H9 (cell line): Measurements from ENCODE around the gene ERICH2. TPM values are rescaled to one million over a fixed set of nuclear protein-coding genes. Genes with fewer than 3 reads are reported as not detected.

ENCODE experiments used
- DNase-seq: peaks from one replicate; pipeline ENCODE4 v3.0.0-alpha.2; 2017
- H2AFZ ChIP-seq: one replicate; pipeline ENCODE4 v1.6.1; 2013; ENCODE audit warnings: mild to moderate bottlenecking, low read length, control low read depth, moderate library complexity
- H2AK5ac ChIP-seq: 2 replicates; pipeline ENCODE4 v1.6.1; 2013; ENCODE audit warnings: low read length, control low read depth, mixed read lengths; ENCODE audit not compliant: insufficient read length
- H2BK120ac ChIP-seq: one replicate; pipeline ENCODE4 v1.6.1; 2013; ENCODE audit warnings: low read depth, mild to moderate bottlenecking, low read length, control low read depth, inconsistent platforms; ENCODE audit not compliant: poor library complexity, severe bottlenecking
- H2BK12ac ChIP-seq: 2 replicates; pipeline ENCODE4 v1.6.1; 2013; ENCODE audit warnings: low read length, control low read depth, mixed read lengths, low read depth; ENCODE audit not compliant: insufficient read length
- H2BK15ac ChIP-seq: 2 replicates; pipeline ENCODE4 v1.6.1; 2013; ENCODE audit warnings: low read depth, low read length, control low read depth
- H2BK20ac ChIP-seq: one replicate; pipeline ENCODE4 v1.6.1; 2013; ENCODE audit warnings: low read depth, mild to moderate bottlenecking, low read length, control low read depth, inconsistent platforms; ENCODE audit not compliant: poor library complexity, severe bottlenecking
- H2BK5ac ChIP-seq: 2 replicates; pipeline ENCODE4 v1.6.1; 2013; ENCODE audit warnings: low read length, control low read depth, mixed read lengths; ENCODE audit not compliant: insufficient read length
- H3K14ac ChIP-seq: 2 replicates; pipeline ENCODE4 v1.6.1; 2013; ENCODE audit warnings: low read length, control low read depth; ENCODE audit not compliant: insufficient read depth
- H3K18ac ChIP-seq: 2 replicates; pipeline ENCODE4 v1.6.1; 2013; ENCODE audit warnings: low read depth, mild to moderate bottlenecking, mixed read lengths, low read length, control low read depth; ENCODE audit not compliant: insufficient read length
- H3K23ac ChIP-seq: 2 replicates; pipeline ENCODE4 v1.6.1; 2013; ENCODE audit warnings: low read length, control low read depth, mixed read lengths, low read depth; ENCODE audit not compliant: insufficient read length
- H3K23me2 ChIP-seq: 2 replicates; pipeline ENCODE4 v1.6.1; 2013; ENCODE audit warnings: low read depth, mild to moderate bottlenecking, mixed read lengths, low read length, control low read depth; ENCODE audit not compliant: insufficient read length, poor library complexity, severe bottlenecking
- H3K27ac ChIP-seq: 2 replicates; pipeline ENCODE4 v1.5.1; 2013; ENCODE audit warnings: low read length, control low read depth, mixed read lengths, low read depth; ENCODE audit not compliant: insufficient read length
- H3K27me3 ChIP-seq: 2 replicates; pipeline ENCODE4 v1.6.1; 2013; ENCODE audit warnings: low read length, control low read depth, inconsistent platforms; ENCODE audit not compliant: insufficient read depth
- H3K4ac ChIP-seq: 2 replicates; pipeline ENCODE4 v1.6.1; 2013; ENCODE audit warnings: low read depth, mild to moderate bottlenecking, control low read depth, inconsistent platforms, low read length, moderate library complexity
- H3K4me1 ChIP-seq: 2 replicates; pipeline ENCODE4 v1.6.1; 2013; ENCODE audit warnings: low read length, control low read depth, inconsistent platforms; ENCODE audit not compliant: insufficient read depth
- H3K4me2 ChIP-seq: 2 replicates; pipeline ENCODE4 v1.6.1; 2013; ENCODE audit warnings: low read length, control low read depth, mixed read lengths; ENCODE audit not compliant: insufficient read length, insufficient read depth
- H3K56ac ChIP-seq: 2 replicates; pipeline ENCODE4 v1.6.1; 2013; ENCODE audit warnings: low read depth, mild to moderate bottlenecking, mixed read lengths, low read length, control low read depth; ENCODE audit not compliant: insufficient read length
- H3K79me1 ChIP-seq: 2 replicates; pipeline ENCODE4 v1.6.1; 2013; ENCODE audit warnings: low read depth, mild to moderate bottlenecking, moderate library complexity, low read length, control low read depth, inconsistent platforms; ENCODE audit not compliant: insufficient read depth, poor library complexity, severe bottlenecking
- H3K79me2 ChIP-seq: 2 replicates; pipeline ENCODE4 v1.6.1; 2013; ENCODE audit warnings: low read length, control low read depth, inconsistent platforms; ENCODE audit not compliant: insufficient read depth
- H3K9ac ChIP-seq: 2 replicates; pipeline ENCODE4 v1.6.1; 2013; ENCODE audit warnings: low read length, control low read depth, mixed read lengths; ENCODE audit not compliant: insufficient read length; ENCODE audit errors: extremely low read depth
- H3K9me3 ChIP-seq: one replicate; pipeline ENCODE4 v1.6.1; 2013; ENCODE audit warnings: low read depth, low read length, inconsistent platforms; ENCODE audit not compliant: control insufficient read depth
- H3T11ph ChIP-seq: one replicate; pipeline ENCODE4 v1.6.1; 2013; ENCODE audit warnings: mild to moderate bottlenecking, low read length, control low read depth, inconsistent platforms
- H4K20me1 ChIP-seq: one replicate; pipeline ENCODE4 v1.6.1; 2013; ENCODE audit not compliant: control insufficient read depth, insufficient read length, insufficient read depth
- H4K5ac ChIP-seq: 2 replicates; pipeline ENCODE4 v1.6.1; 2013; ENCODE audit warnings: low read depth, mild to moderate bottlenecking, mixed read lengths, low read length, control low read depth; ENCODE audit not compliant: insufficient read length
- H4K8ac ChIP-seq: replicated peaks from 2 replicates; pipeline ENCODE4 v1.6.1; 2013; ENCODE audit warnings: low read length, control low read depth, mixed read lengths, low read depth; ENCODE audit not compliant: insufficient read length
- H4K91ac ChIP-seq: 2 replicates; pipeline ENCODE4 v1.6.1; 2013; ENCODE audit warnings: low read depth, mild to moderate bottlenecking, moderate library complexity, mixed read lengths, low read length, control low read depth; ENCODE audit not compliant: insufficient read length
- H3K27ac Mint-ChIP-seq, 3 experiments: 2 replicates in 2 of 3; 3 replicates in 1 of 3; pipeline ENCODE4 v1.8.0; 2020 to 2021; ENCODE audit warnings: mixed read lengths in 3 of 3, mild to moderate bottlenecking in 1 of 3, moderate library complexity in 1 of 3
- H3K27me3 Mint-ChIP-seq: 2 replicates; pipeline ENCODE4 v1.8.0; 2021; ENCODE audit warnings: low read depth, mild to moderate bottlenecking, moderate library complexity, mixed read lengths
- H3K36me3 Mint-ChIP-seq, 3 experiments: 2 replicates in 2 of 3; 3 replicates in 1 of 3; pipeline ENCODE4 v1.8.0; 2020 to 2021; ENCODE audit warnings: low read depth in 3 of 3, mixed read lengths in 3 of 3; ENCODE audit not compliant: insufficient read depth in 1 of 3
- H3K4me1 Mint-ChIP-seq, 2 experiments: 2 replicates each; pipeline ENCODE4 v1.8.0; 2020; ENCODE audit warnings: mixed read lengths in 2 of 2
- H3K4me3 Mint-ChIP-seq, 2 experiments: 2 replicates in 1 of 2; 3 replicates in 1 of 2; pipeline ENCODE4 v1.8.0; 2020 to 2021; ENCODE audit warnings: mild to moderate bottlenecking in 2 of 2, mixed read lengths in 2 of 2, moderate library complexity in 1 of 2
- H3K9me3 Mint-ChIP-seq, 2 experiments: 2 replicates in 1 of 2; 3 replicates in 1 of 2; pipeline ENCODE4 v1.8.0; 2020; ENCODE audit warnings: mild to moderate bottlenecking in 2 of 2, mixed read lengths in 2 of 2, moderate library complexity in 1 of 2
- WGBS: extraction: QIAGEN DNeasy Blood & Tissue Kit; methylation state at CpG from one replicate; pipeline ENCODE4 v1.1.7; 2013; ENCODE audit warnings: missing lambda C conversion rate, low lambda C conversion rate, mixed read lengths; ENCODE audit not compliant: insufficient read length; ENCODE audit errors: extremely low coverage; 5-methylcytosine and 5-hydroxymethylcytosine counted together
- total RNA-seq: library from RNA; stranded (reverse); gene quantifications from 2 replicates; pipeline ENCODE4 v1.2.1, GENCODE V29; 2021
- TF ChIP-seq, protein P1 (sequence below): fragments of 200-600 bp; sonication (generic); conservative IDR thresholded peaks from 3 replicates; pipeline ENCODE4 v1.8.0; 2021; ENCODE audit warnings: antibody characterized with exemption, mild to moderate bottlenecking

The ERICH2 gene
- total RNA-seq, 1 experiment from 2014 or later, result 1.2 TPM

GRCh38 chr2:170830166-170830565, 60.0 kb downstream of the ERICH2 start:
- Mint-ChIP-seq H3K27ac (no peak overlapping the region), H3K4me1 (peaks cover 0 to 4% of the 10 kb centered on the region in 2 experiments; a peak in 2 of 4 replicates), H3K9me3 (no peaks in the 10 kb centered on the region; a peak in 1 of 5 replicates), H3K4me3 (no peak overlapping the region), H3K27me3 (peaks cover 59% of the 10 kb centered on the region), H3K36me3 (peaks cover 0 to 2% (median 0%) of the 10 kb centered on the region in 3 experiments; a peak in 2 of 7 replicates)
- H3K23ac ChIP-seq, result no peak overlapping the region
- H2BK5ac ChIP-seq, result no peak overlapping the region
- no peak overlapping the region for H4K8ac ChIP-seq
- no peak overlapping the region for H2AK5ac ChIP-seq
- no peak overlapping the region for H4K91ac ChIP-seq
- H3K4me2 ChIP-seq, result no peak overlapping the region
- H3K9me3 ChIP-seq, result no peaks in the 10 kb centered on the region
- TF ChIP-seq, protein P1, sequence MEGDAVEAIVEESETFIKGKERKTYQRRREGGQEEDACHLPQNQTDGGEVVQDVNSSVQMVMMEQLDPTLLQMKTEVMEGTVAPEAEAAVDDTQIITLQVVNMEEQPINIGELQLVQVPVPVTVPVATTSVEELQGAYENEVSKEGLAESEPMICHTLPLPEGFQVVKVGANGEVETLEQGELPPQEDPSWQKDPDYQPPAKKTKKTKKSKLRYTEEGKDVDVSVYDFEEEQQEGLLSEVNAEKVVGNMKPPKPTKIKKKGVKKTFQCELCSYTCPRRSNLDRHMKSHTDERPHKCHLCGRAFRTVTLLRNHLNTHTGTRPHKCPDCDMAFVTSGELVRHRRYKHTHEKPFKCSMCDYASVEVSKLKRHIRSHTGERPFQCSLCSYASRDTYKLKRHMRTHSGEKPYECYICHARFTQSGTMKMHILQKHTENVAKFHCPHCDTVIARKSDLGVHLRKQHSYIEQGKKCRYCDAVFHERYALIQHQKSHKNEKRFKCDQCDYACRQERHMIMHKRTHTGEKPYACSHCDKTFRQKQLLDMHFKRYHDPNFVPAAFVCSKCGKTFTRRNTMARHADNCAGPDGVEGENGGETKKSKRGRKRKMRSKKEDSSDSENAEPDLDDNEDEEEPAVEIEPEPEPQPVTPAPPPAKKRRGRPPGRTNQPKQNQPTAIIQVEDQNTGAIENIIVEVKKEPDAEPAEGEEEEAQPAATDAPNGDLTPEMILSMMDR, result no peak
- H3K27ac ChIP-seq, result no peak overlapping the region
- no peak overlapping the region for H3K14ac ChIP-seq
- H2BK15ac ChIP-seq, result no peak overlapping the region
- DNase-seq, result no peak
- H4K20me1 ChIP-seq, result no peaks in the 10 kb centered on the region
- no peak overlapping the region for H2BK120ac ChIP-seq
- H2BK12ac ChIP-seq, result no peak overlapping the region
- no peak overlapping the region for H3K4ac ChIP-seq
- no peaks in the 10 kb centered on the region for H3K79me1 ChIP-seq
- no peak overlapping the region for H3T11ph ChIP-seq
- H2BK20ac ChIP-seq, result no peak overlapping the region
- H3K4me1 ChIP-seq, result no peaks in the 10 kb centered on the region
- H4K5ac ChIP-seq, result no peak overlapping the region
- no peak overlapping the region for H3K18ac ChIP-seq
- peaks cover 4% of the 10 kb centered on the region; the same call in 1 of the 2 replicates for H3K27me3 ChIP-seq
- no peaks in the 10 kb centered on the region for H3K23me2 ChIP-seq
- H2AFZ ChIP-seq, result no peak overlapping the region
- no CpG with 5 or more reads among the region's 3 CpGs for WGBS
- no peak overlapping the region for H3K9ac ChIP-seq
- H3K79me2 ChIP-seq, result no peaks in the 10 kb centered on the region
- H3K56ac ChIP-seq, result no peak overlapping the region
